MCF 10A (cell line): ENCODE measurements around the gene ANKRD12. TPM values are rescaled to one million over a fixed set of nuclear protein-coding genes. Genes with fewer than 3 reads are reported as not detected.

Experiments
- BruUV-seq: library from RNA; stranded (reverse); fragments of 400-500 nt; replicated peaks from 2 replicates; lab custom pipeline; 2021; lab: Mats Ljungman, UMichigan
- CTCF ChIA-PET: fragments of 300-600 bp; sonication (Branson Sonifier 250); formaldehyde crosslinking; extraction: SDS; loops from one replicate; lab custom pipeline; 2021; ENCODE audit warnings: antibody characterized with exemption, inconsistent platforms; lab: Yijun Ruan, JAX
- POLR2A ChIA-PET: fragments of 300-600, 350-650 bp; sonication (Branson Sonifier 250); formaldehyde crosslinking; extraction: SDS; loops from one replicate; lab custom pipeline; 2020; ENCODE audit warnings: antibody characterized with exemption, inconsistent platforms; lab: Yijun Ruan, JAX
- DNase-seq: peaks from one replicate; pipeline ENCODE4 v3.0.0-alpha.2; 2018; ENCODE audit not compliant: unreplicated experiment
- H3K27ac Mint-ChIP-seq: one replicate; pipeline ENCODE4 v1.8.0; 2022; ENCODE audit warnings: mild to moderate bottlenecking, low read depth, mixed read lengths; ENCODE audit not compliant: unreplicated experiment
- H3K27me3 Mint-ChIP-seq: one replicate; pipeline ENCODE4 v1.8.0; 2022; ENCODE audit warnings: mixed read lengths; ENCODE audit not compliant: insufficient read depth, unreplicated experiment
- H3K36me3 Mint-ChIP-seq: one replicate; pipeline ENCODE4 v1.8.0; 2022; ENCODE audit warnings: mild to moderate bottlenecking, moderate library complexity, mixed read lengths; ENCODE audit not compliant: insufficient read depth, unreplicated experiment
- H3K4me1 Mint-ChIP-seq: one replicate; pipeline ENCODE4 v1.8.0; 2022; ENCODE audit warnings: mixed read lengths; ENCODE audit not compliant: insufficient read depth, unreplicated experiment
- H3K4me3 Mint-ChIP-seq: one replicate; pipeline ENCODE4 v1.8.0; 2022; ENCODE audit warnings: mild to moderate bottlenecking, moderate library complexity, mixed read lengths; ENCODE audit not compliant: unreplicated experiment
- H3K9me3 Mint-ChIP-seq: one replicate; pipeline ENCODE4 v1.8.0; 2022; ENCODE audit warnings: mixed read lengths; ENCODE audit not compliant: unreplicated experiment
- CTCF ChIP-seq: fragments of 200-600 bp; IDR thresholded peaks from one replicate; pipeline ENCODE4 v1.8.0; 2022; ENCODE audit warnings: antibody characterized with exemption, mild to moderate bottlenecking; ENCODE audit not compliant: unreplicated experiment
- intact Hi-C: fragments of 100-400 bp; cut with micrococcal nuclease; formaldehyde crosslinking; loops from 2 replicates; pipeline ENCODE4 v1.14.1; 2022
- total RNA-seq: library from RNA; stranded (reverse); gene quantifications from 2 replicates; pipeline ENCODE4 v1.2.3, GENCODE V29; 2022

Gene ANKRD12
- total RNA-seq, 1 experiment from 2014 or later: 25.3 TPM

DNA sequence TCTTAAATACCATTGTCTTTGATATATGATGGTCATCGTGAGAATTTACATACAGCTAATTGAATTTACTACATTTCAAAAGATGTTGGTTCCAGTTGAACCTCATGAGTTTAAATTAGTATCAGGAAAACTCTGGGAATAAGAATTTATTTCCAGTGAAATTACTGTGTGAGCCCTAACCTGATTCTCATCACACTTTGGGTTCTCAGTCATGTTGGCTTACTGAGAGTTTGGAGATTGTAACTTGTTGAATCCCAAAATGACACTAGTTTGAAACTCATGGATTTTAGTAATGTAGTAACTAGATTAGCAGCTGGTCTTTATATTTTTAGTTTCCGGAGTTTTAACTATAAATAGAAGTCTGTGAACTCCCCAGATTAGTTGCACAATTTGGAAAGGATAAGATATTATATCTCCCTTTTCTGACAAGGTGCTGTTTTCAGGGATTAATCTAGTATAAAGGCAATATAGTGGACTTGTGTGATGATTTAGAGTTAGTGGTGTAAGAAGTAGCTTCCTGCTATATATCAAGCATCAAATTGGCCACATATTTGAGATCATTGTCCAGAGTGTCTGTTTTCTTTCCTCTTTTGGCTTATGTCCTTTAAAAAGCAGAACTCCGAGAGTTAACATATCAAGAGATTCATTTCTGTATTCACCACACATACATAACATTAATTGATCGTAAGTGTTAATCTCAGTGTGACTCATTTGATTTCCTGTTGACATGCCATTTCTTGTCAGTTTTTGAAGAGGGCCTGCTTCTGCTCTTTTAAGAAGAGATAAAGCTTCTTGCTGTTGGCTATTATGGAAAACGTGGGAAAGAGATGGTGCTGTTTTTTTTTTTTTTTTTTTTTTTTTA, 18.4 kb upstream of the ANKRD12 start:
- H3K4me1 Mint-ChIP-seq: peaks cover 37% of the 10 kb centered on the region
- intact Hi-C loops: loop anchor here (2.0 kb wide), 1 partner anchor 15 kb away; the partner anchor contains the start of gene NDUFV2
- peak; percentile 44 for DNase-seq
- no peak for TF ChIP-seq CTCF
- H3K27ac Mint-ChIP-seq: peak overlapping the region; percentile 98
- peak overlapping the region; percentile 52 for H3K4me3 Mint-ChIP-seq
- ChIA-PET CTCF (interaction anchor here (0.7 to 1.4 kb wide), 3 partner anchors 9 to 44 kb away, joined by 3 to 4 read pairs (median 3); no protein-coding TSS in a partner anchor), POLR2A (interaction anchor here (0.6 to 16.4 kb wide), 16 partner anchors 9 to 387 kb away, joined by 3 to 586 read pairs (median 4); partner anchors contain the start of genes ANKRD12, NDUFV2 and TWSG1)
- H3K9me3 Mint-ChIP-seq: no peaks in the 10 kb centered on the region
- H3K27me3 Mint-ChIP-seq: no peaks in the 10 kb centered on the region
- TSS peak; percentile 15 for BruUV-seq
- peaks cover 76% of the 10 kb centered on the region for H3K36me3 Mint-ChIP-seq

DNA sequence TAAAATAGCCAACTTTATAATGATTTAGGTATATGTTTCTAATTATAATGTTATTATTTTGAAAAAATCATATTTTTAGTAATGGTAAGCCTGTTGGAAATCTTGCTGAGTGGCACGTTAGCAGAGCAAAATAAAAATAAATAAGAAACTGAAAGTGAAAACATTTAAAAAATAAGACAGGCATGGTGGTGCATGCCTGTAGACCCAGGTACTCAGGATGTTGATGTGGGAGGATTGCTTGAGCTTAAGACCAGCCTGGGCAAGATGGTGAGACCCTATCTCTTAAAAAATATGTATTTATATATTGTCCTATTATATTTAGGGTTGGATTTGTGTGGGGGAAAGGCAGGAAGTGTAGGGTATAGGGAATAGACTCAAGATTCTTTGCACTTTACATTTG, 15.8 kb upstream of the ANKRD12 start:
- ChIA-PET POLR2A (interaction anchor here (0.8 to 16.4 kb wide), 4 partner anchors 10 to 47 kb away, joined by 3 to 586 read pairs (median 18); partner anchors contain the start of genes ANKRD12 and NDUFV2), CTCF (interaction anchor here (1.0 to 1.7 kb wide), 2 partner anchors 14 to 47 kb away, joined by 3 to 4 read pairs; no protein-coding TSS in a partner anchor)
- intact Hi-C loops: no loop called here
- Mint-ChIP-seq H3K36me3 (peaks cover 90% of the 10 kb centered on the region), H3K9me3 (no peaks in the 10 kb centered on the region), H3K4me3 (no peak overlapping the region), H3K27ac (no peak overlapping the region), H3K27me3 (no peaks in the 10 kb centered on the region), H3K4me1 (peaks cover 27% of the 10 kb centered on the region)
- TF ChIP-seq CTCF: no peak
- no peak for DNase-seq
- no TSS peak for BruUV-seq

DNA sequence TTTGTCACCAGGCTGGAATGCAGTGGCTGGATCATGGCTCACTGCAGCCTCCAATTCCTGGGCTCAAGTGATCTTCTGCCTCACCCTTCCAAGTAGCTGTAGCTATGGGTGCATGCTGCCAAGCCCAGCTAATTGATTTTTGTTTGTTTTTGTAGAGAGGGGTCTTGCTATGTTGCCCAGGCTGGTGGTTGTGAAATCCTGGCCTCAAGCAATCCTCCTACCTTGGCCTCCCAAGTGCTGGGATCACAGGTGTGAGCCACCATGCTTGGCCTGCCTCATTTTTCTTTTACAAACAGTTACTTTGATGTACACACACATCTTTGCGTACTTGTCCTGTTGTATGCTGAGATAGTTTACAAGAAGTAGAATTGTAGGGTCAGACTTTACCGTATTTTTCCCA, 13.1 kb upstream of the ANKRD12 start:
- H3K36me3 Mint-ChIP-seq: peaks cover 92% of the 10 kb centered on the region
- intact Hi-C loops: no loop called here
- H3K4me1 Mint-ChIP-seq: peaks cover 3% of the 10 kb centered on the region
- no peak for DNase-seq
- CTCF ChIA-PET: interaction anchor here (0.7 kb wide), 1 partner anchor 13 kb away, joined by 4 read pairs; no protein-coding TSS in a partner anchor
- H3K9me3 Mint-ChIP-seq: no peaks in the 10 kb centered on the region
- TF ChIP-seq CTCF: no peak
- no TSS peak for BruUV-seq
- no peaks in the 10 kb centered on the region for H3K27me3 Mint-ChIP-seq
- no peak overlapping the region for H3K4me3 Mint-ChIP-seq
- POLR2A ChIA-PET: interaction anchor here (3.5 to 16.4 kb wide), 2 partner anchors 11 to 20 kb away, joined by 33 to 586 read pairs; partner anchors contain the start of genes ANKRD12 and NDUFV2
- no peak overlapping the region for H3K27ac Mint-ChIP-seq

- intact Hi-C loops: no loop called here
- Mint-ChIP-seq H3K9me3 (no peaks in the 10 kb centered on the region), H3K4me3 (no peak overlapping the region), H3K27ac (no peak overlapping the region), H3K4me1 (peaks cover 8% of the 10 kb centered on the region), H3K36me3 (peaks cover 92% of the 10 kb centered on the region), H3K27me3 (no peaks in the 10 kb centered on the region)
- POLR2A ChIA-PET: interaction anchor here (2.7 to 19.7 kb wide), 3 partner anchors 9 to 21 kb away, joined by 13 to 586 read pairs (median 86); partner anchors contain the start of gene ANKRD12
- CTCF ChIA-PET: interaction anchor here (0.9 to 1.5 kb wide), 3 partner anchors 12 to 428 kb away, joined by 3 to 4 read pairs (median 4); no protein-coding TSS in a partner anchor
- no peak for DNase-seq
- TF ChIP-seq CTCF: no peak
- BruUV-seq: no TSS peak
Measured at GRCh38 chr18:9124824-9125223, 11.8 kb upstream of the ANKRD12 start.
